SK-N-SH treated with all-trans-retinoic acid at 6 μM for 48 hours (cell line): ENCODE data around the gene LDHAL6A.

Experiments used
- CREB5 ChIP-seq: fragments of 250-450 bp; sonication (Bioruptor Pico); IDR thresholded peaks from 2 replicates; pipeline ENCODE4 v1.5.1; 2020; ENCODE audit warnings: low read depth, mild to moderate bottlenecking, moderate library complexity
- ZFP30 ChIP-seq: fragments of 450-650 bp; formaldehyde crosslinking; IDR thresholded peaks from 2 replicates; pipeline ENCODE4 v1.5.0; 2022; ENCODE audit warnings: mild to moderate bottlenecking, moderate library complexity
- ZNF565 ChIP-seq: fragments of 450-650 bp; formaldehyde crosslinking; conservative IDR thresholded peaks from 2 replicates; pipeline ENCODE4 v1.5.0; 2020; ENCODE audit warnings: low read depth, mild to moderate bottlenecking, moderate library complexity

- TF ChIP-seq CREB5 (CRISPR knock-in tag) (no peak), ZFP30 (CRISPR knock-in tag) (no peak), ZNF565 (CRISPR knock-in tag) (no peak)
Observed at GRCh38 chr11:18466402-18466801, 10.7 kb downstream of the LDHAL6A start.
